Mammary epithelial cell (primary cell): Measurements from ENCODE around the gene MISP.

ENCODE experiments used
- EZH2 ChIP-seq: IDR thresholded peaks from 2 replicates; pipeline ENCODE4 v1.6.1; 2012; ENCODE audit warnings: low read length, inconsistent platforms, borderline replicate concordance
- TF ChIP-seq, protein P1 (sequence below), 2 donors: IDR thresholded peaks in 1 of 2; conservative IDR thresholded peaks in 1 of 2; 2 replicates each; pipeline ENCODE4 v1.5.1; 2011 to 2012; ENCODE audit warnings: inconsistent platforms in 2 of 2, low read length in 2 of 2, mild to moderate bottlenecking in 2 of 2, control low read depth in 1 of 2, low read depth in 1 of 2; ENCODE audit not compliant: insufficient read depth in 1 of 2; ENCODE audit errors: extremely low read depth in 1 of 2

DNA sequence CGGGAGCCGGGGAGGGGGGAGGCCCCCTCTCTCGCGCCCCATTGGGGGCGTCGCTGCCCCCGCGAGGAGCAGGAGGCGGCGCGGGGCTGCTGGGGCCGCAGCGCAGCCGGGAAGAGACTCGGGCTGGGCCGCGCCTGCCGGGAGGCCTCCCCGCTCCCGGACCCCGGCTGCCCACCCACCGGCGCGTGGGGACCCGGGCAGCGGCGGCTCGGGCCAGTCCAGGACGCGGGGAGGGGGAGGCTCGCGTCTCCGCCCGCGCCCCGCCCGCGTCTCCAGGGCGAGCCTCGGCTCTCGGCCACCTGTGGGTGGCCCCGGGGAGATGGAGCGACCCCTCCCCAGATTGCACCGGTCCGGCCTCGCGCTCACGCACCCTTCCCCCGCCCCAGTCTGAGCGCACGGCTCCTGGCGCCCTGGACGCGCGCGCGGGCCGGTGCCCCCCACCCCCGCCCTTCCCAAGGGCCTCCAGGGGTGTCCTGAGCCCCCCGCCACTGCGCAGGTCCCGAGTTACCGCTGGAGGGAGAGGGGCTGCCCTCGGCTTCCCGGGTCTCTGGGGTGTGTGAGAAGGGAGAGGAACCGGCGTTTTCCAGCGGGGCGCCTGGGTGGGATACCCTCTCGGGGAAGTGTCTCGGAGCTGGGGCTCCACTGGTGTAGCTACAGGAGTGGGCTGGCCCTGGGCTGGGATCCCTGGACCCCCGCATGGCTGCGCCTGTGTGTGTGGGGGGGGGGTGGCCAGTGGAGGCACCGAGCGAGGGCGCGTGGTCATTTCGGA lies 41.5 kb upstream of the MISP start:
- TF ChIP-seq, protein P1, sequence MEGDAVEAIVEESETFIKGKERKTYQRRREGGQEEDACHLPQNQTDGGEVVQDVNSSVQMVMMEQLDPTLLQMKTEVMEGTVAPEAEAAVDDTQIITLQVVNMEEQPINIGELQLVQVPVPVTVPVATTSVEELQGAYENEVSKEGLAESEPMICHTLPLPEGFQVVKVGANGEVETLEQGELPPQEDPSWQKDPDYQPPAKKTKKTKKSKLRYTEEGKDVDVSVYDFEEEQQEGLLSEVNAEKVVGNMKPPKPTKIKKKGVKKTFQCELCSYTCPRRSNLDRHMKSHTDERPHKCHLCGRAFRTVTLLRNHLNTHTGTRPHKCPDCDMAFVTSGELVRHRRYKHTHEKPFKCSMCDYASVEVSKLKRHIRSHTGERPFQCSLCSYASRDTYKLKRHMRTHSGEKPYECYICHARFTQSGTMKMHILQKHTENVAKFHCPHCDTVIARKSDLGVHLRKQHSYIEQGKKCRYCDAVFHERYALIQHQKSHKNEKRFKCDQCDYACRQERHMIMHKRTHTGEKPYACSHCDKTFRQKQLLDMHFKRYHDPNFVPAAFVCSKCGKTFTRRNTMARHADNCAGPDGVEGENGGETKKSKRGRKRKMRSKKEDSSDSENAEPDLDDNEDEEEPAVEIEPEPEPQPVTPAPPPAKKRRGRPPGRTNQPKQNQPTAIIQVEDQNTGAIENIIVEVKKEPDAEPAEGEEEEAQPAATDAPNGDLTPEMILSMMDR (conservative IDR thresholded peaks at IDR 0.05 in 1 of 2, IDR thresholded peaks at IDR 0.05 in 1 of 2; ENCODE audit: extremely low read depth in 1 of 2, insufficient read depth in 1 of 2, low read depth in 1 of 2, low read length in 2 of 2): no peak
- TF ChIP-seq EZH2: no peak
